Vagina (tissue), 2 donors: Measurements from ENCODE around the gene SYNDIG1.

Experiments
- POLR2A ChIP-seq, 2 donors: fragments of 450-650 bp; IDR thresholded peaks; one replicate each; pipeline ENCODE4 v1.6.1; 2017; ENCODE audit warnings: antibody characterized with exemption in 2 of 2, mild to moderate bottlenecking in 2 of 2, moderate library complexity in 2 of 2
- POLR2AphosphoS5 ChIP-seq, 2 donors: sonication (generic); formaldehyde crosslinking; IDR thresholded peaks; one replicate each; pipeline ENCODE4 v1.9.0; 2017; ENCODE audit warnings: antibody characterized with exemption in 2 of 2, mild to moderate bottlenecking in 2 of 2, low read depth in 1 of 2; ENCODE audit not compliant: insufficient read depth in 1 of 2
- TF ChIP-seq, protein P1 (sequence below), 3 experiments: fragments of 450-650 bp in 2 of 3; fragments of 200-600 bp in 1 of 3; sonication (generic) in 1 of 3; IDR thresholded peaks; one replicate each; pipeline ENCODE4 v1.5.1; 2017 to 2019; ENCODE audit warnings: antibody characterized with exemption in 3 of 3, mild to moderate bottlenecking in 2 of 3, moderate library complexity in 2 of 3

DNA sequence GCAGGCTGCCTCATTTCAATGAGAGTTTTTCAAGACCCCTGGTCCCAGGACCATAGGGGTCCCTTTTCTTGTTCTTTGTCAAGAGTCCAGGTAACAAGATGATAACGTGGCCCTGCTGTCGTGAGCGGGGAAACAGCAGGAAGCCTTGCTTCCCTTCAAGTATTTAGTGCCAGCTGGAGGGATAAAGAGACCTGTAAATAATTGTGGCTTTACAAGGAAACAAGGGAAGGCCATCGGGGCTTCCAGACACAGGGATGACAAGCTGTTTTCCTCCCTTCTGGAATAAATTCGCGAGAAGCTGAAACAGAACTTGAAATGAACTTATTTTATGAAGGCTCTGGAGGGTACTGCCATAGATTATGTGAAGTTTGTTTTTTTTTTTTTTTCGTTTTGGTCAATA, 163.2 kb downstream of the SYNDIG1 start:
- no peak for TF ChIP-seq POLR2A (IDR thresholded peaks at IDR 0.05)
- TF ChIP-seq, protein P1, sequence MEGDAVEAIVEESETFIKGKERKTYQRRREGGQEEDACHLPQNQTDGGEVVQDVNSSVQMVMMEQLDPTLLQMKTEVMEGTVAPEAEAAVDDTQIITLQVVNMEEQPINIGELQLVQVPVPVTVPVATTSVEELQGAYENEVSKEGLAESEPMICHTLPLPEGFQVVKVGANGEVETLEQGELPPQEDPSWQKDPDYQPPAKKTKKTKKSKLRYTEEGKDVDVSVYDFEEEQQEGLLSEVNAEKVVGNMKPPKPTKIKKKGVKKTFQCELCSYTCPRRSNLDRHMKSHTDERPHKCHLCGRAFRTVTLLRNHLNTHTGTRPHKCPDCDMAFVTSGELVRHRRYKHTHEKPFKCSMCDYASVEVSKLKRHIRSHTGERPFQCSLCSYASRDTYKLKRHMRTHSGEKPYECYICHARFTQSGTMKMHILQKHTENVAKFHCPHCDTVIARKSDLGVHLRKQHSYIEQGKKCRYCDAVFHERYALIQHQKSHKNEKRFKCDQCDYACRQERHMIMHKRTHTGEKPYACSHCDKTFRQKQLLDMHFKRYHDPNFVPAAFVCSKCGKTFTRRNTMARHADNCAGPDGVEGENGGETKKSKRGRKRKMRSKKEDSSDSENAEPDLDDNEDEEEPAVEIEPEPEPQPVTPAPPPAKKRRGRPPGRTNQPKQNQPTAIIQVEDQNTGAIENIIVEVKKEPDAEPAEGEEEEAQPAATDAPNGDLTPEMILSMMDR (IDR thresholded peaks at IDR 0.05): no peak
- no peak for TF ChIP-seq POLR2AphosphoS5 (IDR thresholded peaks at IDR 0.05; ENCODE audit: insufficient read depth in 1 of 2, low read depth in 1 of 2)
